Loucy (cell line): Measurements from ENCODE around the gene DNAH9.

Experiments
- CTCF ChIP-seq: fragments of 200-600 bp; sonication (generic); conservative IDR thresholded peaks from 2 replicates; pipeline ENCODE4 v1.5.1; 2014; ENCODE audit warnings: mild to moderate bottlenecking, antibody characterized with exemption, low read length
- EZH2phosphoT487 ChIP-seq: fragments of 200-600 bp; IDR thresholded peaks from 2 replicates; pipeline ENCODE4 v1.6.1; 2018; ENCODE audit warnings: antibody characterized with exemption, mild to moderate bottlenecking, moderate library complexity, borderline replicate concordance

DNA sequence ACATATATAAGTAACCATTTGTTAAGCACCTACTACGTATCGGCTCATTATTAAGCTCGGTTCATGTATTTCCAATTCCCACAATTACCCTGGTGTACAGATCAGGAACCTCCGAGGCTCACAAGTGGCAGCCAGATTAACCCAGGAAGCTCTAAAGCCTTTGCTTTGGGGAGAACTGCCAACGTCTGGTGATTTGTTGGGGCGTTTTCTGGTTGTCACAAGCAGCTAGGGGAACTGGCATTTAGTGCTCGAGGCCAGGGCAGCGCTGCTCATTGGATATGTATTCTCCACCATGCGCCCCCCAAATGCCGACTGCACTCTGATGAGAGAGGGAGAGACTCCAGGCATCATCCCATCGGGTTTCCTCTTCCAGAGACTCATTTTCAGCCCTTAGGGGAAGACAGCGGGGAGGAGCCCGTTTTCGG, 398.5 kb downstream of the DNAH9 start:
- TF ChIP-seq EZH2phosphoT487 = no peak
- TF ChIP-seq CTCF = no peak
